ENCODE data around the gene HELT.

Gene HELT

DNA sequence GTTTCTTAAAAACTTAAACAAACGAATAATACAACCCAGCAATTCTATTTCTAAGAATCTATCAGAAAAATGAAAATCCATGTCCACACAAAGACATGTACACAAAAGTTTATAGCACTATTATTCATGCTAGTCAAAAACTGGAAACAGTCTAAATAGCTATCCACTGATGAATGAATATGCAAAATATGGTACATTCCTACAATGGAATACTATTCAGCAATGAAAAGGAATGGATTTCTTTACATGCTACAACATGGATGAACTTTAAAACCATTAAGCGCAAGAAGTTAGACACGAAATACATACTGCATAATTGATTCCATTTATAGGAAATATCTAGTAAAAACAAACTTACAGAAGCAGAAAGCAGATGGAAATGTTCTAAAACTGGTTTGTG is 43.3 kb downstream of the HELT start:
- H2AFZ ChIP-seq (ENCODE audit: low read length) = no peak overlapping the region
- no peak overlapping the region for H3K27ac ChIP-seq (ENCODE audit: low read length)
- no peaks in the 10 kb centered on the region for H3K9me3 ChIP-seq (replicated peaks; ENCODE audit: insufficient read depth, low read length)
- H3K36me3 ChIP-seq (replicated peaks; ENCODE audit: insufficient read depth, low read length) = no peaks in the 10 kb centered on the region
- TF ChIP-seq EZH2phosphoT487 (IDR thresholded peaks at IDR 0.05; ENCODE audit: low read length) = no peak
- no peak for TF ChIP-seq EZH2 (optimal IDR thresholded peaks at IDR 0.05; ENCODE audit: low read depth, low read length)
- no peak for TF ChIP-seq CTCF (IDR thresholded peaks at IDR 0.05; ENCODE audit: low read length)
- H3F3A ChIP-seq (ENCODE audit: insufficient read depth, low read length) = no peaks in the 10 kb centered on the region
- DNase-seq = no peak
- no peaks in the 10 kb centered on the region for H3K4me1 ChIP-seq (ENCODE audit: low read length)
- H3K4me2 ChIP-seq (ENCODE audit: low read depth, low read length) = no peak overlapping the region
- H3K79me2 ChIP-seq (ENCODE audit: low read length) = no peaks in the 10 kb centered on the region
- no peaks in the 10 kb centered on the region for H4K20me1 ChIP-seq (ENCODE audit: insufficient read depth, low read length)
- H3K9me2 ChIP-seq (replicated peaks; ENCODE audit: insufficient read depth, low read length) = no peaks in the 10 kb centered on the region
- H3K4me3 ChIP-seq (ENCODE audit: low read length) = no peak overlapping the region
- H3K27me3 ChIP-seq (replicated peaks; ENCODE audit: insufficient read depth, low read length) = no peaks in the 10 kb centered on the region
- H3K9ac ChIP-seq (ENCODE audit: low read length) = no peak overlapping the region

DNA sequence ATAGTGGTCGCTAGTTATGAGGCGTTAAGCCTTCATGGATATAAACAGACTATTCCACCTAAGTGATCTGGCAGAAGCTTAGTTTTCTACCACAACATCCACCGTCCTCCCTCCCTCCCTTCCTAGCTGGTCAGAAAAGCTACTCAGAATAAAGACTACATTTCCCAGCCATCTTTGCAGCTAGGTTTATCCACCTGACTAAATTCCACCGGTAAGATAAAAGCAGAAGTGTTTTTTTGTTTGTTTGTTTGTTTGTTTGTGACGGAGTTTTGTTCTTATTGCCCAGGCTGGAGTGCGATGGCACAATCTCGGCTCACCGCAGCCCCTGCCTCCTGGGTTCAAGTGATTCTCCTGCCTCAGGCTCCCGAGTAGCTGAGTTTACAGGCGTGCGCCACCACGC is 44.3 kb downstream of the HELT start:
- Histone ChIP-seq H2AFZ (ENCODE audit: low read length) (no peak overlapping the region), H3K79me2 (ENCODE audit: low read length) (no peaks in the 10 kb centered on the region), H3K4me2 (ENCODE audit: low read depth, low read length) (no peak overlapping the region), H3K36me3 (replicated peaks; ENCODE audit: insufficient read depth, low read length) (no peaks in the 10 kb centered on the region), H3F3A (ENCODE audit: insufficient read depth, low read length) (no peaks in the 10 kb centered on the region), H3K9me2 (replicated peaks; ENCODE audit: insufficient read depth, low read length) (no peaks in the 10 kb centered on the region), H3K9ac (ENCODE audit: low read length) (no peak overlapping the region), H3K27ac (ENCODE audit: low read length) (no peak overlapping the region), H3K9me3 (replicated peaks; ENCODE audit: insufficient read depth, low read length) (no peaks in the 10 kb centered on the region), H4K20me1 (ENCODE audit: insufficient read depth, low read length) (no peaks in the 10 kb centered on the region), H3K4me1 (ENCODE audit: low read length) (no peaks in the 10 kb centered on the region), H3K27me3 (replicated peaks; ENCODE audit: insufficient read depth, low read length) (no peaks in the 10 kb centered on the region), H3K4me3 (ENCODE audit: low read length) (no peak overlapping the region)
- TF ChIP-seq CTCF (IDR thresholded peaks at IDR 0.05; ENCODE audit: low read length) = no peak
- no peak for TF ChIP-seq EZH2phosphoT487 (IDR thresholded peaks at IDR 0.05; ENCODE audit: low read length)
- no peak for TF ChIP-seq EZH2 (optimal IDR thresholded peaks at IDR 0.05; ENCODE audit: low read depth, low read length)
- no peak for DNase-seq

GRCh38 chr4:185066179-185066578 is 47.9 kb downstream of the HELT start:
- Histone ChIP-seq H3F3A (ENCODE audit: insufficient read depth, low read length) (no peaks in the 10 kb centered on the region), H3K9ac (ENCODE audit: low read length) (no peak overlapping the region), H3K4me3 (ENCODE audit: low read length) (no peak overlapping the region), H3K27me3 (replicated peaks; ENCODE audit: insufficient read depth, low read length) (no peaks in the 10 kb centered on the region), H3K79me2 (ENCODE audit: low read length) (no peaks in the 10 kb centered on the region), H3K27ac (ENCODE audit: low read length) (no peak overlapping the region), H3K9me2 (replicated peaks; ENCODE audit: insufficient read depth, low read length) (no peaks in the 10 kb centered on the region), H3K4me1 (ENCODE audit: low read length) (no peaks in the 10 kb centered on the region), H3K9me3 (replicated peaks; ENCODE audit: insufficient read depth, low read length) (no peaks in the 10 kb centered on the region), H2AFZ (ENCODE audit: low read length) (no peak overlapping the region), H4K20me1 (ENCODE audit: insufficient read depth, low read length) (no peaks in the 10 kb centered on the region), H3K36me3 (replicated peaks; ENCODE audit: insufficient read depth, low read length) (no peaks in the 10 kb centered on the region), H3K4me2 (ENCODE audit: low read depth, low read length) (no peak overlapping the region)
- TF ChIP-seq EZH2 (optimal IDR thresholded peaks at IDR 0.05; ENCODE audit: low read depth, low read length) (no peak), CTCF (IDR thresholded peaks at IDR 0.05; ENCODE audit: low read length) (no peak), EZH2phosphoT487 (IDR thresholded peaks at IDR 0.05; ENCODE audit: low read length) (no peak)
- no peak for DNase-seq
